ENCODE measurements around the gene UPP2. TPM values are rescaled to one million over a fixed set of nuclear protein-coding genes. Genes with fewer than 3 reads are reported as not detected.

UPP2 gene
- total RNA-seq, 4 donors from 2014 or later: not detected

DNA sequence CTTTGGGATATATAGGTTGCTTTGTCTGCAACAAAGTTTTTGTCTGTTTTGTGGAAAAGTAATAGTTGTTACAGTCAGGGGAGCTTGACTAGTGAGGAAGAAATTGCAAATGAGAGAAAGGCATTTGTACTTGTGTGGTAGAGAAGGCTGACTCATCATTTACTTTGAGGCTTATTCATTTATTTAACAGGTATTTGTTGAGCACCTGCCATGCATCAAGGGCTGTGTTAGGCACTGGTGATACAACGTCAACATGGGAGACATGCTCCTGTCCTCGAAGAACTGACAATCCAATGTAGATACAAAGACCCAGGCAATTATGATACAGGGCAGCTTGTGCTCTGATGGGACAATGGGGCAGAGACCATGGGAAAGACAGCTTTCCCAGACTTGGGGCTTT is 79.5 kb downstream of the UPP2 start:
- no peak for TF ChIP-seq CTCF (IDR thresholded peaks at IDR 0.05; ENCODE audit: low read depth)

DNA sequence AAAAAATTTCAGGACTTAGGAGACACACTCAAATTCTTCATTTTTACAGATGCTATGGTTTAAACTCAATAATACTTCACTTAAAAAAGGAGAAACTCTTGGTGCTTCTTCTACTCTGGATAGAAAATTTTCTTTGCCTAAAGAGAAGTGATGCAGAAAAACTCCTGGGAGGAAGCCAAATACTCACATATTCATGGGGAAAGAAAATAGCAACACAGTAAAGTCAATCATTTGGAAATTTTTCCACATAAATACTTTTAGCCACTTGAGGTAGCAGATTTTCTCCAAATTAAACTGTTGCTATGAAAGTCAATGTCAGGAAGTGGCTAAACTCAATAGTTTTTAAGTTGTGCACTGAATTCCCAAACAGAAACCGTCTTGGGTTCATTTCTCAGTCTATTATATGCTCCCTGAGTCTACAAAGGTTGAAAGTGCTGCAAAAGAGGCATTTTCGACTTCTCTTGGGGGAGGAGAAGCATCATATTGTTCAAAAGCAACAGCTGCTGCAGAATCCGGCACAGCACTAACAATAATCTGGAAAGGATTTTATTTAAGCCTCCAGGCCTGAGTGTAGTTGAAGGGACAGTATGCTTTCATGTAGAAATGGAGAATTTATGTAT is 81.1 kb downstream of the UPP2 start:
- no peak for TF ChIP-seq CTCF (IDR thresholded peaks at IDR 0.05; ENCODE audit: low read depth)

GRCh38 chr2:158184001-158184400 is 82.3 kb downstream of the UPP2 start:
- no peak for TF ChIP-seq CTCF (IDR thresholded peaks at IDR 0.05; ENCODE audit: low read depth)

DNA sequence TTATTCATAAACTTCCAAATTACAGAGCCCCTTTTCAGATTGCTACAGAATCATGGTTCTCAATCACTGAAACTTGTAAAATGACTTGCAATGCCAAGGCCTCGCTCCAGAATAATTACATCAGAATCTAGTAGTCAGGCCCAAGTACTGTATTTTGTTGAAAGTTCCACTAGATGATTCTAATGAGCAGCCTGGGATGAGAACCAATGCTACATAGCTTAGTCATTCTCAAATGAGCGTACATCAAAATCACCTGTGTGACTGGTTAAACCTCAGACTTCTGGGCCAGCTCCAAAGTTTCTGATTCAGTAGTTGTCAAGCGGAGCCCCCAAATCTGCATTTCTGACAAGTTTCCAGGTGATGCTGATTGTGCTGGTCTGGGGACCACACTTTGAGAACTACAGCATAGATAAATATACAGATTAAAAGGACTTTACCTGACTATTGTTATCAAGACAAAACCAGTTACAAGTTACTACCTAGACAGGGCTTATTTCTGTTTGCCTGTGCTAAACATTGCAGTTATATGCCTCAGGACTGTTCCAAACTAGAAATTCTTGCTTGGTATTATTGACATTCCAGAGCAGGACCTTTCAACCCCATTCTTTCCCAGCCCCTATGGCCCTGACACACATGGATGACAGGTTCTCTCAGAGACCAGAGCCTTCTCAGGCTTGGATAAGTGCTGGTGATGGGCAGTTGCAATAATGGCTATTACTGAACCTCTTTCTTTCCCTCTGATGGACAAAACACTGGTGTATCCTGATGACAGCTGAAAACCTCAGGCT is 83.1 kb downstream of the UPP2 start:
- no peak for TF ChIP-seq CTCF (IDR thresholded peaks at IDR 0.05; ENCODE audit: low read depth)

Other genes starting within 250 kb of the UPP2 start
- 10 to 100 TPM; 34.7 to 49.6 (median 44.2) TPM for gene ACVR1, start 225.5 kb upstream of the UPP2 start, total RNA-seq